Measurements from ENCODE around the gene IFI16.
"Not testable (repeated sequence)": the region's sequence is repeated elsewhere in the genome, so short reads cannot be mapped to it uniquely, and the experiment has no call there.

The IFI16 gene

DNA sequence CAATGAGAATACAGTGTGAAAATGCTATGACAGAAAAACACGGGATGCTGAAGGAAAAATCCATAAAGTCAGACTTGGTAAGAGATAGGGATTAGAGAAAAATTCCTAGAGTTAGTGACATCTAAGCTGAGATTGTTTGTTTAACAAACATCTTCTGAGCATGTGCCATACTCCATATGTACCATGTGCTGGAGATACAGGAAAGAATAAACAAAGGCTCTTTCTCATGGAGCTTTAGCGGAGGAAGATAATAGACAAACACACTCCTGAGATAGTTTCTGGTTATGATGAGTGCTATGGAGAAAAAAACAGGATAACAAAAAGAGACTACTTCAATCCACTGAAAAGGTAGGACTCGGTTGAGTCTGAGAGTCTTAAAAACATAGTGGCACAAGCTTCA, 88.9 kb downstream of the IFI16 start:
- DNase-seq (ENCODE audit: low read depth): no peak

DNA sequence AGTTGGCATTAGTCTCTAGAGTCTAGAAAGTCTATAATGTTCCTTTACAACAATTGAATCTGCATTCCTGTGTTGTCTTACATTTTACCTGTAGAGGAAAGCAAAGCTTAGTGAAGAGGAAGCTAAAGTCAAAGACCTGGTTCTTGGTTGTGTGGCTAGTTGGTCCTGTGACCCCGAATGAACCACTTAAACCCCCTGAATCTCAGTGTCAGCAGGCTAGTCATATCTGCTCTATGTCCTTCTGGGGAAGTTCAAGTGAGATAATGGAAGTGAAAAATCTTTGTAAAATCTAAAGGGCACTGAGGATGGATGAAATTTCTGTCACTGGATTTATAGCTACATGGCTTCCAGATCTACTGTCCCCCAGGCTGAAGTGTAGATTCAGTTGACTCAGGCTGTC, 90.9 kb downstream of the IFI16 start:
- DNase-seq (ENCODE audit: low read depth): no peak

DNA sequence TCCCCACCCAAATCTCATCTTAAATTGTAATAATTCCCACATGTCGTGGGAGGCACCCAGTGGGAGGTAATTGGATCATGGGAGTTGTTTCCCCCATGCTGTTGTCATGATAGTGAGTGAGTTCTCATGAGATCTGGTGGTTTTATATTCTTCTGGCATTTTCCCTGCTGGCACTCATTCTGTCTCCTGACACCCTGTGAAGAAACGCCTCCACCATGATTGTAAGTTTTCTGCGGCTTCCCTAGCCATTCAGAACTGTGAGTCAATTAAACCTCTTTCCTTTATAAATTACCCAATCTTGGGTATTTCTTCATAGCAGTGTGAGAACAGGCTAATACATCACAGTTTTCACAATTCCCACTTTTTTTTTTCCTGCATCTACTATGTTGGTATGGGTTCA, 93.3 kb downstream of the IFI16 start:
- DNase-seq (ENCODE audit: low read depth): not testable (repeated sequence)
